ACC112 (cell line): ENCODE data around the gene ARMC9.

ENCODE experiments used
- H2AFZ ChIP-seq: fragments of 200-600 bp; sonication (generic); one replicate; pipeline ENCODE4 v1.6.0; 2017; ENCODE audit warnings: antibody characterized with exemption, low read length; ENCODE audit not compliant: unreplicated experiment
- H3K27ac ChIP-seq: fragments of 200-600 bp; sonication (generic); 2 replicates; pipeline ENCODE4 v1.5.1; 2014; ENCODE audit warnings: low read depth, mild to moderate bottlenecking, antibody characterized with exemption, low read length, moderate library complexity
- H3K27me3 ChIP-seq: fragments of 200-600 bp; sonication (generic); 2 replicates; pipeline ENCODE4 v1.6.1; 2014; ENCODE audit warnings: mild to moderate bottlenecking, antibody characterized with exemption, low read length, moderate library complexity, mixed read lengths; ENCODE audit not compliant: insufficient read depth
- H3K36me3 ChIP-seq: fragments of 200-600 bp; sonication (generic); 2 replicates; pipeline ENCODE4 v1.6.1; 2016; ENCODE audit warnings: mild to moderate bottlenecking, antibody characterized with exemption, low read length, moderate library complexity, mixed read lengths; ENCODE audit not compliant: insufficient read depth
- H3K4me1 ChIP-seq: fragments of 200-600 bp; sonication (generic); one replicate; pipeline ENCODE4 v1.6.1; 2016; ENCODE audit warnings: low read length, mixed read lengths; ENCODE audit not compliant: insufficient read depth, unreplicated experiment, control insufficient read depth
- H3K4me3 ChIP-seq: fragments of 200-600 bp; sonication (generic); 2 replicates; pipeline ENCODE4 v1.5.1; 2014; ENCODE audit warnings: mild to moderate bottlenecking, low read depth, low read length
- H3K79me2 ChIP-seq: fragments of 200-600 bp; sonication (generic); one replicate; pipeline ENCODE4 v1.6.0; 2016; ENCODE audit warnings: low read length; ENCODE audit not compliant: control insufficient read depth, unreplicated experiment, insufficient read depth

Gene ARMC9

DNA sequence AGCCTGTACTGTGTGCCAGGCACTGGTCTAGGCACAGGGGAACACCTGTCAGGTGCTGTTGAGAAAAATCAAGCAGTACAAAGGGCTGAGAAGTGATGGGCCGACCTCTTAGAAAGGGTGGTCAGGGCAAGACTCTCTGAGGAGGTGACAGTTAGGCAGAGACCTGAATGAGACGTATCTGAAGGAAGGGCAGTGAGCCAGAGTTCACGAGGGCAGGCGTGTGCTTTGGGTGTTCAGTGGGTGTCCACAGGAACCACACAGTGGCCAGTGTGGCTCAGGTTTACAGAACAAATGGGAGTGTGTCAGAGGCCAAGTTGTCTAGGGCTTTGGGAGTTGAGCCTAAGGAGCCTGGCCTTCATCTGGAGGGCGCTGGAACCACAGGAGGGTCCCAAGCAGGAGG, 6.2 kb downstream of the ARMC9 start:
- H3K79me2 ChIP-seq = peaks cover 22% of the 10 kb centered on the region
- peaks cover 16% of the 10 kb centered on the region for H3K4me1 ChIP-seq
- H3K36me3 ChIP-seq = no peaks in the 10 kb centered on the region
- no peak overlapping the region for H2AFZ ChIP-seq
- H3K27ac ChIP-seq = no peak overlapping the region
- no peaks in the 10 kb centered on the region for H3K27me3 ChIP-seq
- H3K4me3 ChIP-seq = no peak overlapping the region

DNA sequence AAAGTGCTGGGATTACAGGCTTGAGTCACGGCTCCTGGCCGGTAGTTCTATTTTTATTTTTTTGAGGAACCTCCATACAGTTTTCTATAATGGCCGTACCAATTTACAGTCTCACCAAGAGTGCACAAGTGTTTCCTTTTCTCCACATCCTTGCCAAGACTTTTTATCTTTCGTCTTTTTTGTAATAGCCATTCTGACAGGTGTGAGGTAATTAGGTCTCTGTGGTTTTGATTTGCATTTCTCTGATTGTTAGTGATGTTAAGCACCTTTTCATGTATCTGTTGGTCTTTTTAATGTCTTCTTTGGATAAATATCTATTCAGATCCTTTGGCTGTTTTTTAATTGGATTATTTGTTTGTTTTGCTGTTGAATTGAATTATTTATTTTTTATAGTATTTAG, 9.3 kb downstream of the ARMC9 start:
- Histone ChIP-seq H3K4me3 (no peak overlapping the region), H3K36me3 (no peaks in the 10 kb centered on the region), H3K27me3 (no peaks in the 10 kb centered on the region), H3K79me2 (peaks cover 6% of the 10 kb centered on the region), H3K27ac (no peak overlapping the region), H2AFZ (no peak overlapping the region), H3K4me1 (no peaks in the 10 kb centered on the region)

DNA sequence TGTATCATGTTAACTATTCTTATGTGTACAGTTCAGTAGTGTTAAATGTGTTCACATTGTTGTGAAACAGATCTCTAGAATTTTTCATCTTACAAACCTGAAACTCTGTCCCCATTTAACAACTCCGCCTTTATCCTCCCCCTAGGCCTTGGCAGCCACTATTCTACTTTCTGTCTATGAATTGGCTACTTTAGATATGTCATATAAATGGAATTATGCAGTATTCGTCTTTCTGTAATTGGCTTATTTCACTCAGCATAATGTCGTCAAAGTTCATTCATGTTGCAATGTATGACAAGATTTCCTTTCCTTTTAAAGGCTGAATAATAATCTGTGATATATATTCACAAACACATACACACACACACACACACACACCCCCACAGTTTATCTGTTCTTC, 12.4 kb downstream of the ARMC9 start:
- Histone ChIP-seq H3K36me3 (no peaks in the 10 kb centered on the region), H3K4me1 (no peaks in the 10 kb centered on the region), H3K27me3 (no peaks in the 10 kb centered on the region), H3K27ac (no peak overlapping the region), H3K4me3 (no peak overlapping the region), H3K79me2 (no peaks in the 10 kb centered on the region), H2AFZ (no peak overlapping the region)

DNA sequence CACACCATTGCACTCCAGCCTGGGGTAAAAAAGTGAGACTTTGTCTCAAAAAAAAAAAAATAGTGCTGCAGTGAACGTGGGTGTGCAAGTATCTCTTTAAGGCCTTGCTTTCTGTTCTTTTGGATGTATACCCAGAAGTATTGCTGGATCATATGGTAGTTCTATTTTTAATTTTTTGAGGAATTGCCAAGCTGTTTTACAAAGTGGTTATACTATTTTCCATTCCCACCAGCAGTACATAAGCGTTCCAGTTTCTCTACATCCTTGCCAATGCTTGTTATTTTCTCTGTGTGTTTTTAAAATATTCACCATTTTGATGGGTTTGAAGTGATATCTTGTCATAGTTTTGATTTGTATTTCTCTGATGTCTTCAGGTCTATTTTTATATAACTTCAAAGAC, 13.1 kb downstream of the ARMC9 start:
- Histone ChIP-seq H3K36me3 (no peaks in the 10 kb centered on the region), H3K79me2 (no peaks in the 10 kb centered on the region), H2AFZ (no peak overlapping the region)

DNA sequence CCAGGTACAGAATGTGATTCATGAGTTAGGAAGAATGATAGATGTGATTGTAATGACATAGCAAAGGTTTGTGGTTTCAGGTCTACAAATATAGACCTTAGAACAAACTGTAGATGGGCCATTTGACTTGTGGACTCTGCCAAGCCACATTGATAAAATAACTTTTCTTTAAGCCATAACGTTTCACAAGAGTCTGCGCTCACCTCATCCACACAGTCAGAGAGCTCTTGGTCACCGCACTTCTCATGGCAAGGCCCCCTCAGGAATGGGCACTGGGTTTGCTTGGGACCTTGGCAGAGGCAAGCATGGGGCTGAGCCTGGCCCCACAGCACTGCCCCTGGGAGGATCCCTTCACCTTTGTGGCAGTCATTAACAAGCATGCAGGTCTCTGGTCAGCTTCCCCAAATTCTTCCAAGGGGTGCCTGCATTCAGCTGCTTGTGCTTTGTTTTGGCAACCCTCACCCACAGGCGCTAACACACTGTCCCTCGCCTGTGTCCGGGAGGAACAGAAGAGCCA, 14.0 kb downstream of the ARMC9 start:
- Histone ChIP-seq H3K4me1 (no peaks in the 10 kb centered on the region), H3K27ac (no peak overlapping the region), H3K27me3 (no peaks in the 10 kb centered on the region), H3K36me3 (no peaks in the 10 kb centered on the region; the same call in 1 of the 2 replicates), H3K4me3 (no peak overlapping the region), H3K79me2 (no peaks in the 10 kb centered on the region), H2AFZ (no peak overlapping the region)

More for the DNA sequence above, 13.1 kb downstream of the ARMC9 start:
- Histone ChIP-seq H3K27ac (no peak overlapping the region), H3K4me1 (no peaks in the 10 kb centered on the region), H3K27me3 (no peaks in the 10 kb centered on the region), H3K4me3 (no peak overlapping the region)

DNA sequence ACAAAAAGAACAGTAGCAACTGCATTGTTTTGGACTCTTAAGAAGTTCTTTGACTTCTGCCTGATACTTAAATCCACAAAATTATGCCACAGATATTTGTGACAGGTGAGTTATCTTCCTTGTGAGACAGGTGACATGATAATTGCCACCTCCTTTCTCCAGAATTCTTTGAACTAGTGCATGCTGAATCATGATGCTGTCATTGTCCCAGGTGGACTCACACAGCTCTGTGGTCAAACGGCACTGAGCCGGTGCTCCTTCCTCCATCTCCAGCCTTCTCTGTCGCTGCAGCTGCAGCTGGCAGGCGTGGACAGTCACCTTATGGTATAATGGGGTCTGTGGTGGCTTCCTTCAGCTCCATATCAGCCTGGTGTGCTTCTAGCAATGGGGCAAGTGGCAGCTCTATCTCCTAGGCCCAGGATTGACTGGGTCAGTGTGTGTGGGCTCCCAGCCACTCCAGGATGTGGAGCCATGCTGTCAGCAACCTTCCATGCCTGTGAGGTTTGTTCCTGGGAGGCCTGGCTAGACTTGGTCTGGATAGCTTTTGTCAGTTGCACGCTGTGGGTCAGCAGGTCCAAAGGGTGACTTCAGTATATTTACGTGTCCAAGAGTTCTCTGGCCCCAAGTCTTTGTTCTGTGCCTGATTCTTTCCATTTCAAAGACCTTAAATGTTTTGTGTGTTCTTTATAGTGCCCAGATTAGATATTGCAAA, 15.7 kb downstream of the ARMC9 start:
- Histone ChIP-seq H3K27ac (no peak overlapping the region), H3K4me1 (no peaks in the 10 kb centered on the region), H3K27me3 (no peaks in the 10 kb centered on the region), H3K36me3 (no peaks in the 10 kb centered on the region; the same call in 1 of the 2 replicates), H2AFZ (no peak overlapping the region), H3K79me2 (no peaks in the 10 kb centered on the region), H3K4me3 (no peak overlapping the region)

DNA sequence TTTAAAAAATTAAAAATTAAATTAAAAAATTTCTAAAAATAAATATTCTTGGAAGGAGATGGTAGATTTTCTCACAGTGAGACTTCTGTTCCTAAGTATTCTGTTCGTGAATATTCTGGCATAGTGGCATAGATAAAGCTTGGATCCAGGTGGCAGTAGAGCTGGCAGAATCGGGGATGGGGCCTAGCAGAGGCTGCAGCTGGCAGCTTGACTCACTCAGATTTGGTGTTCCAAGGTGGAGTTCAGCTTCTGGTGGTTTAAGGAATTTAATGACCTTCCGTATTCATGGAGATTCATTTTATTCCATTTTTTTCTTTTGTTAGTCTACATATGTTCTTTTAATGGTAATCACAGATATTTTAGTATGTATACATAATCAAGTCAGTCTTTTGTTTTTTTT, 19.9 kb downstream of the ARMC9 start:
- Histone ChIP-seq H3K36me3 (peaks cover 5% of the 10 kb centered on the region; the same call in 1 of the 2 replicates), H3K27ac (no peak overlapping the region), H3K79me2 (no peaks in the 10 kb centered on the region), H2AFZ (no peak overlapping the region), H3K4me1 (no peaks in the 10 kb centered on the region), H3K27me3 (no peaks in the 10 kb centered on the region), H3K4me3 (no peak overlapping the region)

DNA sequence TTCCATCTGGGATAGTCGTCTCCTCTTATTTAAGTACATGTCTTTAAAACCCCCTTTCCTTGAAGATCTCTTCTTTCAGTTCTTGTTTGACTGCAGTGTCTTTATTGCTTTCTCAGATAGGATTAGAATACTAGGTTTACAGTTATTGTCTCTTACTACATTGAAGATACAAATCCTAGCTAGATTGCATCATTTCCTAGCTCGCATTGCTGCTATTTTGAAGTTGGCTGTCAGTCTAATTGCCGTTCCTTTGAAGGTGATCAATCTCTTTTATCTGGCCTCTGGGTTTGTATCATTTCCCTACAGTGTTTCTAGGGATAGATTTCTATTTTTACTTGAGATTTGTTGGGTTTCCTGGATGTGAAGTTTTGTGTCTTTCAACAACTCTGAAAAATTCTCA, 20.9 kb downstream of the ARMC9 start:
- no peaks in the 10 kb centered on the region for H3K4me1 ChIP-seq
- H3K4me3 ChIP-seq = no peak overlapping the region
- H2AFZ ChIP-seq = no peak overlapping the region
- no peak overlapping the region for H3K27ac ChIP-seq
- peaks cover 5% of the 10 kb centered on the region; the same call in 1 of the 2 replicates for H3K36me3 ChIP-seq
- H3K79me2 ChIP-seq = no peaks in the 10 kb centered on the region
- no peaks in the 10 kb centered on the region for H3K27me3 ChIP-seq

DNA sequence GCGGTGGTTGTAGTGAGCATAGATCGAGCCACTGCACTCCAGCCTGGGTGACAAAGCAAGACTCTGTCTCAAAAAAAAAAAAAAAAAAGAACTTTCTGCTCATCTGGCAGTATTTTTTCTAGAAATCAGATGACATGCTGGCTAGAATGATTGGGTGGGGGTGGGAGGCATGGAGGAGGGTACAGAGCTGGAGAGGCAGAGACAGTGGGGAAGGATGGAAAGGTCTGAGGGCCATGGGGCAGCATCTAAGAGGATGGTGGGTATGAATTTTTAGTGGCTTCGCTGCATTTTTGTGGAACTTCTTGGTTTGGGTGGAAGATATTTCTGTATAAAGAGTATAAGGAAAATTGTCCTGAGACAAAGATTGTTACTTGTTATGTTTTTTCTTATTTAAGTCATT, 23.3 kb downstream of the ARMC9 start:
- H3K4me3 ChIP-seq = no peak overlapping the region
- peaks cover 5% of the 10 kb centered on the region; the same call in 1 of the 2 replicates for H3K36me3 ChIP-seq

DNA sequence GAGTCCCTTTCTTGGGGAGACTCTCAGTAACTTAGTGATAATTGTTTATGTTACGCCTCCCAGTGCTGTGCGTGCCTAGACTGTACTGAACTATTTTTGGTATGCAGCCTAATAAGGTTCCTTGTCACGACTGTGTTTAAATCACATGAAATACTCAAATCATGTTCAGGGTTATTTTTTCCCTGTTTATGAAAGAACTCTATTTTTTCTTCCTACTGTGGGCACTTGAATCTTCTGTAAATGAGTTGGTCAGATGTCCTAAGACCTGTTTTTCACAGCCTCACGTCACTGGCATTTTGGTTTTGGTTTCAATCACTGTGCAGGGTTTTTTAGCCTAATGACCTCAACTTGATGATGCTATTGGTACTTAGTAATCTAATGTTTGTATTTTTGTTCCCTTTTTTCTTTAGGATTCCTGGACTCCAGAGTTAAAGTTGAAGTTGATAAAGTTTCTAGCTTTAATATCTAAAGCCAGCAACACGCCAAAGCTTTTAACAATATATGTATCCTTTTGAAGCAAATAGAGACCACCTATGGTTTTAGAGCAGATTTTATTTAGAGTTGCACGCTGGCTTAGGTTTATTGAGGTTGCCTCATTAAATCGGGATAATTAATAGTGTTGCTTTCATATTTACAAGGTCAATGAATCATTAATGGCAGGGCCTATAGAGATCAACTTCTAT, 24.0 kb downstream of the ARMC9 start:
- H3K4me1 ChIP-seq = no peaks in the 10 kb centered on the region
- 0 out of 2 replicates have a peak, but pooled peaks cover 5% of the 10 kb centered on the region for H3K36me3 ChIP-seq
- no peak overlapping the region for H2AFZ ChIP-seq
- no peaks in the 10 kb centered on the region for H3K79me2 ChIP-seq
- H3K27me3 ChIP-seq = no peaks in the 10 kb centered on the region
- no peak overlapping the region for H3K27ac ChIP-seq
- no peak overlapping the region for H3K4me3 ChIP-seq

More for the DNA sequence above, 23.3 kb downstream of the ARMC9 start:
- no peak overlapping the region for H3K27ac ChIP-seq
- H3K4me1 ChIP-seq = no peaks in the 10 kb centered on the region
- H3K79me2 ChIP-seq = no peaks in the 10 kb centered on the region
- no peak overlapping the region for H2AFZ ChIP-seq
- no peaks in the 10 kb centered on the region for H3K27me3 ChIP-seq

DNA sequence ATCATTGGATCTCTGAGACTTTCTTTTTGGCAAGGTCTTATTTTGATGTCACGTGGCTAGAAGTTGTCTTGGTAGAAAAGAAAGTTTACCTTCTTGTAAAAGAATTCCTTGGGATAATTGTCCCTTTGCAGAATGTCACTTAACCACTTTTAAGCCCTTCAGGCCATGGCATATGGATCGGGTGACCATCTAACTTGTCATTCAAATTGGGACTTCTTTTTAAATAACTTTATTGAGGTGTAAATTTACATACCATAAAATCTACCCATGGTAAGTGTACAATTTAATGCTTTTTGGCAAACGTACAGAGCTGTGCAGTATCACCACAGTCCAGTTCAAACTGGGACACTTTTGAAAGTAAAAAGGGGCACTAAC, 24.6 kb downstream of the ARMC9 start:
- Histone ChIP-seq H3K4me1 (no peaks in the 10 kb centered on the region), H3K27me3 (no peaks in the 10 kb centered on the region), H3K36me3 (0 out of 2 replicates have a peak, but pooled peaks cover 5% of the 10 kb centered on the region), H3K79me2 (no peaks in the 10 kb centered on the region), H2AFZ (no peak overlapping the region), H3K4me3 (no peak overlapping the region), H3K27ac (no peak overlapping the region)
